GM21529 (cell line): ENCODE measurements around the gene NPIPA3.
A peak's percentile ranks its signal among the peaks of the same experiment; 100 is the strongest.
"Not testable (repeated sequence)": the region's sequence is repeated elsewhere in the genome, so short reads cannot be mapped to it uniquely, and the experiment has no call there.

Experiments
- ATAC-seq: cut with Tn5 transposase; IDR thresholded peaks from one replicate; pipeline ENCODE4 v1.9.1; 2021; ENCODE audit not compliant: unreplicated experiment

Gene NPIPA3

DNA sequence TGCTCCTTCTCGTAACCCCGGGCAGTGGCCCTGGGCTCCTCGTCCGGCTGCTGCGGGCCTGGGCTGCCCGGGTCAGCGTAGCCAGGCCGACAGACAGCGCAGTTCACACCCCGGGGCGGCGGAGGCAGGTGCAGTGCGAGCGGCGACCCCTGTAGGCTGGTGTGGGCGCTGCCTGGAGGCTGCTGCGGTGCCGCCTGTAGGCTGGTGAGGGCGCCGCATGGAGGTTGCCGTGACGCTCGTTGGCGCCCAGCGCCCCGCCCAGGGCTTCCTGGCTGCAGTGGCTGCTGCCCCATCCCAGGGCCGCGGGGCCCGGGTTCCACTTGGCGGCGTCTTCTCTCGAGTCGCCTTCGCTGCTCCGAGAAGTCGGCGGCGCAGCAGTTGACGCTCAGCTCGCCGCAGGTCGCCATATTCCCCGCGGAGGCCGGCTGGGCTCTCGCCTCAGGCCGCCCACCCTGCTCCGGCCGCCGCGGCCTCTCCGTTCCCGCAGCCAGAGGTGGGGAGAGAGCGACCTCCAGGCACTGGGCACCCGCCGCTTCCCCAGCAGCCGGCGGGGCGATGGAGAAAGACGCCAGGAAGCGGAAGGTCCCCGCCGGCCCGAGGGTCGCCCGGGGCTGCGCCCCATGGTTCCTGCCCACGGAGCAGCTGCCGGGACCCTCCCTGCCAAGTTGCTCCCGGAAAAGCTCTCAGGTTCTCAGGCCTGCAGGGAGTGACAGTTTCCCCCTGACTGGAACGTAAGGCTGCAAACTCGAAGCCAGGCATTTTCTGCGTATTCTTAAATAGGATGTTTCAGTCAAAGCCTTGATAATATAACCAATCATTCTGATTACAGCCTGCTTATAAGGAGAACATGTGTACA is 39.3 kb downstream of the NPIPA3 start, which contains the start of gene NPIPA2:
TSS of gene NPIPA2 (plus strand) at position 261 of the 856 bp plus-strand sequence. CDS start 5,533 bp downstream, outside the sequence.
- peak; percentile 98 for ATAC-seq

DNA sequence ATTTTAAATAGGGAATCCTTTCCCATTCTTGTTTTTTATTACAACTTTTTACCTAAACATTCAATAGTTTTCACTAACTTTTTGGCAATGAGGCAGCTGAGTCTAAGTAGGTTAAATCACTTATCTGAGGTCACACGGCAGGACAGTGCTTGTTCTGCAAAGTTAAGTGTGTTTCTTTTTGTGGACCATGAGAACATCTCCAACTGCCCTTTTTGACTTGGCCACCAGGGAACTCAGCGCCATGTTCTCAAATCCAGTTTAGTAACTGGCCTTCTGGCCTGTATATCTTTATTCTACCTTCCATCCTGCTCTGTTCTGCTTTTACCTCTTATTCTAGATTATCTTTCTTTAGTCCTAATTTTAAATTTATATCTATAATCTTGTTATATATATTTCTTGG is 70.4 kb downstream of the NPIPA3 start:
- not testable (repeated sequence) for ATAC-seq

DNA sequence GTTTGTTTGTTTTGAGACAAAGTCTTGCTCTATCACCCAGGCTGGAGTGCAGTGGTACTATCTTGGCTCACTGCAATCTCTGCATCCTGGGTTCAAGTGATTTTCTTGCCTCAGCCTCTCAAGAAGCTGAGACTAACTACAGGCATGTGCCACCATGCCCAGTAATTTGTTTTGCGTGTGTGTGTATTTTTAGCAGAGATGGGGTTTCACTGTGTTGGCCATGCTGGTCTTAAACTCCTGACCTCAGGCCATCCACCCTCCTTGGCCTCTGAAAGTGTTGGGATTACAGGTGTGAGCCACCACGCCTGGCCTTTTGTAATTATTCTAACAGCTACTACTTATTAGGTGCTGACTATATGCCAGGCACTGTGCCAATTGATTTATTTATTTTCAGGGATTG is 72.4 kb downstream of the NPIPA3 start:
- not testable (repeated sequence) for ATAC-seq
